EL (cell line): ENCODE measurements around the gene PPIA.
"Not testable (repeated sequence)": the region's sequence is repeated elsewhere in the genome, so short reads cannot be mapped to it uniquely, and the experiment has no call there.

Experiments used
- DNase-seq: peaks from one replicate; pipeline ENCODE4 v3.0.0-alpha.2; 2016

The PPIA gene

DNA sequence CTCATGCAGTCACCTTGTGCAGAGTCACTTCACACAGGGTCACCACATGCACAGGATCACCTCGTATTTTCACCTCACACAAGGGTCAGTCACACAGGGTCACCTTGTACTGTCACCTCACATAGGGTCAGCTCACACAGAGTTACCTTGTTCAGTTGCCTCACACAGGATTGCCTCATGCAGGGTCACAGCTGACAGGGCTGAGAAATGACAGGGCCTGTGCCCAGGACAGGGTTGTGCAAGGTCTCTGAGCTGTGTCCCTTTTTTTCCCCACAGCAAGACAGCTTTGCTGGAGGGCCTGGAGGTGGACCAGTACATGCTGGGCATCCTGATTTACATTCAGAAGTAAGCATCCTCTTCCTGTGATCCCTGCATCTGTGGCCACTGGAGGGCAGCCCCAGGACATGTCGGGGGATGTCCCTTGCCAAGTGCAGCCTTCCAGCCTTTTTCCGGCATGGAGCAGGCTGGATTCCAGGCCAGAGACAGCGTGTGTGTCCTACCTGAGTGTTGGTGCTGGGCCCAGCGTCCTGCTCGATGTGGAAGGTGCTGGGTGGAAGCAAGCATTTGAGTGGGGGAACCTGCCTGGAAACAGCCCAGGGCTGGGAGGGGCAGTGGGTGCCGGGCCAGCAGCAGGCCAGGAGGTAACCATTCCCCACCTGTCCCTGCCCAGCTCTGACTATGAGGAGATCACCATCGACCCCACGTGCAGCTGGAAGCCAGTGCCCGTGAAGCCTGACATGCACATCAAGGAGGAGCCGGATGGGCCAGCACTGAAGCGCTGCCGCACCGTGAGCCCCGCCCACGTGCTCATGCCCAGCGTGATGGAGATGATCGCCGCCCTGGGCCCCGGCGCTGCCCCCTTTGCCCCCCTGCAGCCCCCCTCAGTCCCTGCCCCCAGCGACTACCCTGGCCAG lies 31.6 kb upstream of the PPIA start:
- no peak for DNase-seq

DNA sequence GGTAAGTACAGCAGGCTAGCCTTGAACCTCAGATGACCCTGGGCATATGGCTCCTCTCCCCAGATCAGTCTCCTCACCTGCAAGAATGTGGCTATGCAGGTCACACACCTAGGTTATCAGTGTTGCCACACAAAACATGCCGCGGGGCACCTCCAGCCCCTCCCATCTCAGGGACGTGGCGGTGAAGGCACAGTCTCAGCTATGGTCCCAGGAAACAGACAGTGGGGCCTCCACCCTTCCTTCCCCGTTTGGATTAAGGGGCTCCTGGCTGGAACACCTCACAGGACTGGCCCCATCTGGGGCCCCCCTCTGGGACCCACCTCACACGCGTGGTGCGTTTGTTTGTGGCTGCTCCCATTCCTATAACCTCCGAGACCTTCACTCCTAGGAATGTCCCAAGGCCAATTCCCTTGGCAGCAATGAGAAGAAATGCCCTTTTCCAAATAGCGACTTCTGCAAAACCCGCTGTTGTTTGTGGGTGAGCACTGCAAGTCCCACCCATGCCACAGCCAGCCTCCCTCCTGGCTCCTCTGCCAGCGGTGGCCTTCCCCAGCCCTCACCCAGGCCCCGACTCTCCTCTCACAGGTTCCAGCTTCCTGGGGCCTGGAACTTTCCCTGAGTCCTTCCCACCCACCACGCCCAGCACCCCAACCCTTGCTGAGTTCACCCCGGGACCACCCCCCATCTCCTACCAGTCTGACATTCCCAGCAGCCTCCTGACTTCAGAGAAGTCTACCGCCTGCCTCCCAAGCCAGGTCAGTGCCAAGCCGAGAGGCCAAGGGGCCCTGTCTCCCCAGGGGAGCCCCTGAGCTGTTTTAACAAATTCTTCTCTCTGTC lies 30.7 kb upstream of the PPIA start:
- no peak for DNase-seq

DNA sequence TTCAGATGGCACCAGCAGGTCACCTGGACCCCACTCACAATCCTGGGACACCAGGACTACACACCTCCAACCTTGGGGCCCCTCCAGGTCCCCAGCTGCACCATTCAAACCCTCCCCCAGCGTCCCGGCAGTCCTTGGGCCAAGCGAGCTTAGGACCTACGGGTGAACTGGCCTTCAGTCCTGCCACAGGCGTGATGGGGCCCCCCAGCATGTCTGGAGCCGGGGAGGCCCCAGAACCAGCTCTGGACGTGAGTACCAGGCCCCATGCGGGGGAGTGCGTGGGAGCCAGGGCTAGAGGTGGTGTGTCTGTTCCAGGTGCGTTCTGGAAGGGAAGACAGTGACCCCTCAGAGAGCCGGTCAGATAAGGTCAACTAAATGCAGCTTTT lies 30.1 kb upstream of the PPIA start:
- DNase-seq, result no peak

DNA sequence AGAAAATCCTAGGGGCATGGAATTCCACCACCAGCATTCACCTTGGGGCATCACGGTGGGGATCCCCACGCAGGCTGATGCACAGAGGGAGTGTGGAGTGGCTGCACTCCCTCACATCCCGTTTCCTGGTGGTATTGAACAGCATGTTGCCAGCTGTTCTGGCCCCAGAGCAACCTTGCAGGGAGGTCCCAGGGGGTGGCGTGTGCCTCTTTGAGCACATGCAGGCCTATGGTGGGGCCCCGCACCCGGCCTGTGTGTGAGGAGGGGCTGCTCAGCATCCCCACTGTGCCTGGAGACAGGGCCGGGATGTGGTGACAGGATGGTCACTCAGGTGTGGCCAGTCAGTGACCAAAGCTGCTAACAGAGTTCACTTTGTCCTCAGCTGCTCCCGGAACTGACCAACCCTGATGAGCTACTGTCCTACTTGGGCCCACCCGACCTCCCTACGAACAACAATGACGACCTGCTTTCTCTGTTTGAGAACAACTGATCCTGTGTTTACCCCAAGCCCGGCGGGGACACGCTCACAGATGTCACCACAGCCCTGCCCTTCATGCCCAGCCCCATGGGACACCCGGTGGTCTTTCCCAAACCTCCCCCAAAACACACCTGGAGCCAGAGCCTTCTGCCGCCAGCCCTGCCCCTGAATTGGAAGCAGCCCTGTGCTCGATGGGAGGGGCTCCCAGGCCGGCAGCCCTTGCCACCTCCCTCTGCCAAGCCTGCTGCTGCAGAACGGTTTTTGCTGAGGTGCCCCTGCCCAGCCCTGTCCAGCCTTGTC lies 29.2 kb upstream of the PPIA start:
- DNase-seq, result no peak

DNA sequence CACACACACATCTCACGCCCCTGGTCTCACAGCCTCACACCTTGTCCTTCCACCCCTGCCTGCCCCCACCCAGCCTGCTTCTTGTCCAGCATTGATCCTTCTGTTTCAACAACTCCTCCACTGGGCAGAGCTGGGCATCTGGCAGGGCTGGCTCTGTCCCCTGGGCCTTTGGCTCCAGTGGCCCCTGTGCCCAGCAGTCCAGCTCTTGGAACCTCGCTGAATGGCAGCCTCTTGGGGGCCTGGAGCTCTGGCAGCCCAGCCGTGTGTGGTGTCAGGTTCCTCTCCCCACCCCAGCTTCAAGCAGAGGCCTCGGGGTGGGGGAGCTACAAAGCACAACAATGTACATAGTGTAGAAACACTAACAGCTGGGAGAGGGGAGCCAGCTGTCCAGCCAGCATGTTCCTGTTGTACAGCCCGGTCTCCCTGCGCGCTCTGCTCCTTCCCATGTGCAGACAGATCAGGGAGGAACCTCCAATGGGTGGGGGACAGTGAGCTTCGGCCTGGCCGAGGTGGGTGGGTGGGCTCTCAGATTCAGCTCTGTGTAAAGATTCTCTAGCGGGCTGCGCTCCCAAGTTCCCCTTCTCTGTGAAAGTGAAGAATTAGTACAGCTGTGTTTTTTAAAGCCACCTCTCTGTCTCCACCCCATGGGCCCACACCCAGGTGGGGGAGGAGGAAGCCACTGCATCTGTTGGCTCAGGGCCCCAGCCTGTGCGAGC lies 28.4 kb upstream of the PPIA start:
- no peak for DNase-seq

DNA sequence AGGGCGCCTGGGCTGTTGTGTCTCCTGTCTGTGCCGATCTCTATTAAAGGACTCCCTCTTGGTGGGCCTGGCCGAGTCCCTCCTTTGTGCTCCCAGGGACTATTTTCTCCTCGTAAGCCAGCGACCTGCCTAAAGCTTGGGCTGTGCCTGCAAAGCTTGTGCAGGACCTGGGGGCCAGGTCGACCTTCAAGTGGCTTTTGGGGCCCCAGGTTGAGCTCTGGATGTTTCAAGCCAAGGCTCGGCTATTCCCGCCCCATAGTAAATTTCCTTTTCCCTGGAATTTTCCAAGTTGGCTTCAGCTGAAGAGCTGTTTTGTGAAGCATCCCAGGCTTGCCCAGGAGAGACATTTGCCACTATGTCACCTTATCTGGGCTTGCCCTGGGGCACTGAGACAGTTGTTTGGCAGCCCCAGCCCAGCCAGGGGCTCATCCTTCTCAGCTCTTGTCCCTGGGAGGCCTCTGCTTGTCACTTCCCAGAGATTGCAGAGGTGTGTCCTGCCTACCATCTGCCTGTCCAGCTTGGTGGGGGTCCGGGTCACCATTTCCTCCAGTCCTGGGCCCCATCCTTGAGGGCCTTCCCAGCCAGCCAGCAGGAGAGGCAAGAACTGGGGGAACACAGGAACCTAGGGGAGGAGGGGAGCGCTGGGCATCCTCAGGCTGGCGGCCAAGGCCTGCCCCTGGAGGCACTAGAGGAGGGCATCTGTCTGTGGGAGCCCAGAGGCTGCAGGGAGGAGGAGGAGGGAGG lies 27.7 kb upstream of the PPIA start:
- no peak for DNase-seq

DNA sequence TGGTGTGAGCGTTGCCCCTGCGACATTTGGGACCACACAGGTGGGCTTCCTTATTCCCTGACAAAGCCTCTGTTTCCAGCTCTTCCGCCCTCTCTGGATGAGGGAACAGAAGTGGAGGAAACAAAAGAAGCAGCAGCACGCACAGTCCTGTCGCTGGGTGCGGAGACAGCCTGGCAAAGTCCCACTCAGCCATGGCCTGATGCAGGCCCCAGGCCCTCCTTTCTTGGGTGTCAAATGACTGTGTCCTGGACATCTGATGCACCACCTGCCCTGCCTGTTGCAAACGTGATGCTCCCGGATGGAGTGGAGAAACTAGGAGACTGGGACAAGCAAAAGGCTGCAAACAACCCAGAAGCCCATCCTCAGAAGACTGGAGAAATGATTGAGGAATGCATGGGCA lies 27.1 kb upstream of the PPIA start:
- no peak for DNase-seq

DNA sequence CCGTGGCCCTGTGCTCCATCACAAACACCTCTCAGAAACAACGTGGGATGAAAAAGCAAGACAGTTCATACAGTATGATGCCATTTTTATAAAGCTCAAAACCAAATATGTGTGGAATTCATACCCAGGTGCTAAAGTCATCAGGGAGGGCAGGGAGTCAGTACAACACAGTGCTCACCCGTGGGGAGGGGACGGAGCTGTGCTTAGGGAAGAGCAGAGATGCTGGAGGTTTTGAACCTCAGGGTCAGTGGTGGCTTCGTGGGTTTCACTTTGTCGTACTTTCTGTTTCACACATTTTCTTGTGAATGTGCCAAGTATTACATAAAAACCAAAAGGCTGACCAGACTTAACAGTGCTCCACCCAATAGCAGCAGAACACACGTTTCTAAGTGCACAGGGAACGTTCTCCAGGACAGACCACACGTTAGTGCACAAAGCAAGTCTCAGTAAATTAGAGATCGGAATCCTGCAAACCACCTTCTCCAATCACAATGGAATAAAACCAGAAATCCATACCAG lies 26.6 kb upstream of the PPIA start:
- DNase-seq, result peak; percentile 69

DNA sequence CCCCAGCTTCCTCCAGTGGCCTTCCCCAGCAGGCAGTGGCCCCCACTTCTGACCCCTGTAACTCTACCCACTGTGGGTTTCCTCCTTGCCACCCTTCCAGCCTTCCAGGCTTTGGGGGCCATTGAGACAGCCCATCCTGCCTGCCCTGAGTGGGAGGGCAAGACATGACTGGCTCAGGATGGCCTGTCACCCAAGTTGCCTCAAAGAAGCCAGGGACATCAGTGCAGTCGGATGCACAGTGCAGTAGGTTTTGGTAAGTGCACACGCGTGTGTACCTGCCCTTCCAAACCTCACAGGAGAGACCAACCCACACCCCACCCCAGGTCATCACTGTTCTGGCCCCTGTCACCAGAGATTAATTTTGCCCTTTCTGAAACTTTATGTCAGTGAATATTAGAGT lies 25.1 kb upstream of the PPIA start:
- no peak for DNase-seq

DNA sequence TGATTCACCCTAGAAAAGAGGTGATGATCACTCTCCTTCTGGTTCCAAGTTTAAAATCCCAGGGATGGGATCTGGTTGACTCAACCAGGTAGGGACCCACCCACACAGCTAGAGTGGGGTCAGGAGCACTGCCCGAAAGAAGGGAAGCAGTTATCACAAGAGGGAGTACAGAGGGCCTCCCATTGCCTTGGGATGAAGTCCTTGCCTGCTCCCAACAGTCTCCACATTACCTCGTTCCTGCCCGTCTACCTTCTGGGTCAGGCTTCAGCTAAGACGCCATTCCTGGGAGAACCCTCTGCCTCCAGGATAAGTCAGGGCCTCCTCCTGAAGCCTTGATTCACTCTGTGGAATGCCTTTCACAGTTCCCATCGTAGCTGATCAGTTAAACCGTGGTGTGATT lies 24.0 kb upstream of the PPIA start:
- DNase-seq, result no peak

DNA sequence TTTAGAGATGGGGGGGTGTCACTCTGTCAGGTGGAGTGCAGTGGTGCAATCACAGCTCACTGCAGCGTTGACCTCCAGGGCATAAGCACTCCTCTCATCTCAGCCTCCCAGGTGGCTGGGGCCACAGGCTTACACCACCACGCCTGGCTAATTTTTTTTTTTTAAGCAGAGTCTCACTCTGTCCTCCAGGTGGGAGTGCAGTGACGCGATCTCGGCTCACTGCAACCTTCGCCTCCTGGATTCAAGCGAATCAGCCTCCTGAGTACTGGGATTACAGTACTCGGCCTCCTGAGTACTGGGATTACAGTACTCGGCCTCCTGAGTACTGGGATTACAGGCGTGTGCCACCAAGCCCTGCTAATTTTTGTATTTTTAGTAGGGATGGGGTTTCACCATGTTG lies 23.6 kb upstream of the PPIA start:
- no peak for DNase-seq

DNA sequence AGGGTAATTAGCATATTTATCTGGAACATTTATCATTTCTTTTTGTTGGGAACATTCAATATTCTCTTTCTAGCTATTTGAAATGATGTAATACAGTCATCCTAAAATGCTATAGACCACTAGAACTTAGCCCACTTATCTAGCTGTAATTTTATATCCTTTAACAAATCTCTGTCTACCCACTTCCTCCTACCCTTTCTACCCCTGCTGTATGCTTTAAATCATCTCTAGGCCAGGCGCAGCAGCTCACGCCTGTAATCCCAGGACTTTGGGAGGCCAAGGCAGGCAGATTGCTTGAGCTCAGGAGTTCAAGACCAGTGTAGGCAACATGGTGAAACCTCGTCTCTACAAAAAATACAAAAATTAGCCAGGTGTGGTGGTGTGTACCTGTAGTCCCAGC lies 22.0 kb upstream of the PPIA start:
- not testable (repeated sequence) for DNase-seq

DNA sequence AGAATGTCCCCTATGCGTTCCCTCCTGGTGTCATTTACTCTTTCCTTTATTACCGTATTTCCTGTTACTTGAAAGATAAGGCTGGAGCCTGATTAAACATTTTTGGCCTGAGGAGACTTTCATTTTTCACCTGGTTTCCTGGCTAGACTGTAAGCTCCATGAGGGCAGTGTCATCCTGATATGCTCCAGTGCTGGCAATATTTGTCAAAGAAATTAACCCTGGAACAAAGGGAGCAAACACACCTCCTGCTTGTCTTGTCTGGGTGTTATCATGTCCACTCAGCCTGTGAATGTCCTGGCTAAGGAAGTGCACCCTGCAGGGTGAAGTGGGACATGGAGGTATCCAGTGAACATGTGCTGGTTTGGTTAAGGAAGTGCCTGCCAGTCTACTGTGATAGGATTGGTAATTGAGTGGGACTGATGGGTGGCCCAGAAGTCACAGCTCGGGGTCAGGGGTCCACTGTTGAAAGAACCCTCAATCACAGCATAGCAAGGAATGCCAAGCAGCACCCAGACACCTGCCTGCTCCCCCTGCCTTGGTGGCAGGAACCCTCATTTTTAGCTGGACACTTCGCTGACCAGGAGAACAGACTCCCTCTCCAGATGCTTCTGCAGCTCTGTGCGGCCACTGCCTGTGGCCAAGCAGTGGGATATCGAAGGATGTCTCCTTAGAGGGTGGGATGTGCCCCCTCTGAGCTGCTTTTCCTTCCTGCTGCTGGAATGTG lies 20.9 kb upstream of the PPIA start:
- DNase-seq, result no peak

DNA sequence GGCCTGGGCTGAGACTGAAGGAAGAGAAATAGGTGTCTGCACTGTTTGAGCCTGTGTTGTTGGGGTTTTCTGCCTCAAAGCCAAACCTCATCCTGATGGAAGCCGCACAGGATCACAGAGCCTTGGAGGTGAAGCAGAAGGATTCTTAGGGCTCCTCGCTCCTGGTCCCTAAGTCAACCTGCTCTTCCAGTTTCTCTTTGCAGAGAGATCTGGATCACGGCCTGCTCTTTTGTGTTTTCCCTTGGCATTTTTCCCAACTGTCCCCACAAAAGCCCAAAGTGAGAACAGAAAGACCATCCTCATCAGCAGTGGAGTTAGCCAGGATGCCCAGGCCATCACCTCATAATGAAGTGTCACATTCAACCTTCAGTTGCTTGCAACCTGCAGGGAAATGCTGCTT lies 20.3 kb upstream of the PPIA start:
- no peak for DNase-seq

DNA sequence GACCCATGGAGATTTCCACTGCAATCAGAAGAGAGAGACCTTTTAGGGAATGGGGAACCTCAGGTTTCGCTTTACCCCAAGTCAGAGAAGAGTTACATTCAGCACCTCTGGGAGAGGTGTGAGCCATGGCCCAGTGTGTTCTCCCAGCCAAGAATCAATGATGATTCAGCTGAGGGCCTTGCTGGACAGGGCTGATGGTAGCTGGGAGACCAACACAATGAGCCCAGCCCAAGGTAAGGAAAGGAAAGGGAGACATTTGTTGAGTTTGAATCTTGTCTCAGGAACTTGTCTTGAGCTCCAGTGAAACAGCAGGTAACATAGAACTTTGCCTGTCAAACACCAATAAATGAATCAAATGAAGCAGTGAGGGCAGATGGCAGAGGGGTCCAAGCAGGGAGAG lies 14.0 kb upstream of the PPIA start:
- no peak for DNase-seq

DNA sequence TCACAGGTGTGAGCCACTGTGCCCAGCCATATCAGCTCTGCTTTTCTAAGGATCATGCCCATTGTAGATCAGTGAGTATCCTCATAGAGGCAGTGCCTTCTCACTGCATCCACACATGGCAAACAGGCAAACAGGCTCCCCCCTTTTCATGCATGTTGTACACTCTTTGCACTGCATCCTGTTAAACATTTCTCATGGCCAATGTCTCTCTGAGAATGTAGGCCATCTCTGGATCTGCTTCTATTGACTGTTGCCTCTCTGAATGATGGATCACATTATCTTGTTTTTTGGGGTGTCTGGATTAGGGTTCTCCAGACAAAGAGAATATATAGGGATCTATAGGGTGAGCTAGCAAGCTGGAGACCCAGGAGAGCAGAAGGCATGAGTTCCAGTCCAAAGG lies 13.1 kb upstream of the PPIA start:
- DNase-seq, result no peak

DNA sequence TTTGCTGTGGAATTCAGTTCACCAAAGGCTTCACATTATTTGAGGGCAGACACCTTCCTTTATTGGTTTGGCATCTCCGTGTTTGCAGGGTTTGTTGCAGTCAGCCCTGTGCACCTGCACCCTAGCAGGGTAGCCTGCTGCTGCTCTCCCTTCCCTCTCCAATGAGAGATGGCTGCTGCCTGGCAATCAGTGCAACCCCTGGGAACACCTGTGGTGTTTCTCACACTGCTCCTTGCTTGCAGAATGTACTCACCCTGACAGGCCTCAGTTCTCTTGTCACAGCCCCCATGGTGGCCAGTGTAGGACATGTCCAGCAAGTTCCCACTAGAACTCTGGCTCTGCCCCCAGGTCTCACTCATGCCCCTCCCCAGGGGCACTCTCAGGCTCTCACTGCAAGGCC lies 12.1 kb upstream of the PPIA start:
- no peak for DNase-seq

DNA sequence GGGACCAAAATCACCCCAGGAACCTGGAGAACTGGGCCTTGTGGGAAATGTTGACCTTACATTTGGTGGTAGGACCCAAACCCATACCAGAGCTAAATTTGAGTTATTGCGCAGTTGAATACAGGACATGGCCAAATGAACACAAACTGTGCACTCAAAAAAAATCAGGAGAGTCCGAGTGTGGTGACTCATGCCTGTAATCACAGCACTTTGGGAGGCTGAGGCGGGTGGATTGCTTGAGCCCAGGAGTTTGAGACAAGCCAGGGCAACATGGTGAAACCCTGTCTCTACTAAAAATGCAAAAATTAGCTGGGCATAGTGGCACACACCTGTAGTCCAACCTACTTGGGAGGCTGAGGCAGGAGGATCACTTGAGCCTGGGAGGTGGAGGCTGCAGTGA lies 11.3 kb upstream of the PPIA start:
- DNase-seq, result not testable (repeated sequence)

DNA sequence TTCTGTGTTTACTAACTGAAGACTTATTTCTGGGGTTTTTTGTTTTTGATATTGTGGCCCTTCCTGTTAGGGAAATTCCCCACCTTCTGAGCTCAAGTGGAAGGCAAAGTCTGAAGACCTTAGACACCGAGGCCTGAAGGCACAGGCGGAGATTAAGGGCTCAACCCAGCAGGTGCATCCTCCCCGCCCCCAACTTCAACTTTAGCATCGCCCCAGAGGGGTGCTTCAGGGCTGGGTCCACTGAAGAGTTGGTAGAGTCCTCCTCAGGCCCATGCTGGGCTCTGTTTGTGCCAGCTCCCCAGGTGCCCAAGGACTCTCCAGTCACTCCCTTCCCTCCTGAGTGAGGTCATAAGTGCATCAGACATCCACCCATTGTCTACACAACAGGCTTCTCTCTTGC lies 9.4 kb upstream of the PPIA start:
- no peak for DNase-seq

DNA sequence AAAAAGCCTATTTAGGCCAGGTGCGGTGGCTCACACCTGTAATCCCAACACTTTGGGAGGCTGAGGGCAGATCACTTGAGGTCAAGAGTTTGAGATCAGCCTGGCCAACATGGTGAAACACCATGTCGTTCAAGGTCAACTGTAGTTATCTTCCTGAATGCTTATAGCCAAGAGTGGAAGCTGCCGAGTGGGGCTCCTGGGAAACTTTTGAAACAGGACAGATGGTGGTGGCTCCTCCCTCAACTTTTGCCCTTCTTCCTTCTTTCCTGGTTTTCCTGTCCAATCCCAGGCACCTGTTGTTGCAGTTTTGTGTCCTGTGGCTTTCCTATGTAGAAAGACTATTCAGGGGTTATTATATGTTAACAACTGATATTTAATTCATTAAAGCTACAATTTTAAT lies 8.7 kb upstream of the PPIA start:
- DNase-seq, result no peak

DNA sequence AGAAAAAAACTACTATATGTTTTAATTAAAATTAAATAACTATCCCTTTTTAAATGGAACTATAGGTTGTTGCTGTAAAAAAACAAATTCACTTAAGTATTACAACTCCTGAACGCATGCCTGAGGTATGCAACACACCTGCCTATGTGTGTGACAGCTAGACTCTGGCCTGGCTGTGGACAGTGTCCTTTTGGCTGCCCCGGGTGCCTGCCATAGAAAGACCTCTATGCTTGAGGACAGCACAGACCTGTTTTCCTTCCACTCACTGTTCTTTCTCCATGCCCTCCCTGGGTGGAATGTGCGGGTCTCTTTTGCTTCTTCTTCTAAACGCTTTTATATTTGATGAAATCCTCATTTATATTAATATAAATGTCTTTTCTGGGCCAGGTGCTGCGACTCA lies 6.5 kb upstream of the PPIA start:
- DNase-seq, result no peak
